Thoracic aorta (tissue), 2 donors: Measurements from ENCODE around the gene CBX6. TPM values are rescaled to one million over a fixed set of nuclear protein-coding genes. Genes with fewer than 3 reads are reported as not detected.

ENCODE experiments used
- ATAC-seq: fragments of 150-250 bp; one replicate; pipeline ENCODE4 v1.8.0; 2017; ENCODE audit warnings: low read depth; ENCODE audit not compliant: insufficient number of reproducible peaks, low FRiP score
- DNase-seq: peaks from one replicate; pipeline ENCODE4 v3.0.0-alpha.2; 2020; ENCODE audit warnings: low spot score
- H3K27ac ChIP-seq, 2 donors: fragments of 200-600 bp; sonication (generic); 1 replicate in 1 of 2; 2 replicates in 1 of 2; pipeline ENCODE4 v1.5.1; 2016; ENCODE audit warnings: mild to moderate bottlenecking in 2 of 2, moderate library complexity in 2 of 2
- H3K27me3 ChIP-seq: fragments of 200-600 bp; sonication (generic); replicated peaks from 2 replicates; pipeline ENCODE4 v1.6.0; 2016; ENCODE audit warnings: mild to moderate bottlenecking; ENCODE audit not compliant: insufficient read depth
- H3K36me3 ChIP-seq: fragments of 200-600 bp; sonication (generic); one replicate; pipeline ENCODE4 v1.5.1; 2016
- H3K4me1 ChIP-seq, 2 donors: fragments of 200-600 bp; sonication (generic); 1 replicate in 1 of 2; 2 replicates in 1 of 2; pipeline versions ENCODE4 v1.5.1 to v1.6.0; 2016; ENCODE audit warnings: low read depth in 2 of 2, mild to moderate bottlenecking in 1 of 2; ENCODE audit not compliant: control insufficient read depth in 1 of 2
- H3K4me3 ChIP-seq: fragments of 200-600 bp; sonication (generic); 2 replicates; pipeline ENCODE4 v1.5.1; 2016; ENCODE audit warnings: mild to moderate bottlenecking
- H3K9me3 ChIP-seq: fragments of 200-600 bp; sonication (generic); 2 replicates; pipeline ENCODE4 v1.5.1; 2016
- CTCF ChIP-seq: fragments of 200-600 bp; sonication (generic); IDR thresholded peaks from one replicate; pipeline ENCODE4 v1.5.1; 2019; ENCODE audit warnings: antibody characterized with exemption
- total RNA-seq, 2 donors: library from RNA; depleted of rRNA; stranded (reverse); fragments of >200 nt; gene quantifications; one replicate each; pipeline versions ENCODE4 v1.1.0 to v1.2.3, GENCODE V29; 2016

The CBX6 gene
- total RNA-seq, 2 donors from 2014 or later, result 80.1 to 111 TPM

GRCh38 chr22:38817196-38817595 lies 54.8 kb downstream of the CBX6 start:
- no peaks in the 10 kb centered on the region for H3K27me3 ChIP-seq
- no peak for TF ChIP-seq CTCF
- H3K4me3 ChIP-seq, result no peak overlapping the region
- H3K36me3 ChIP-seq, result no peaks in the 10 kb centered on the region
- no peaks in the 10 kb centered on the region for H3K4me1 ChIP-seq
- H3K9me3 ChIP-seq, result no peaks in the 10 kb centered on the region
- DNase-seq, result no peak
- no peak for ATAC-seq
- no peak overlapping the region for H3K27ac ChIP-seq

- no peak for DNase-seq
- no peak for ATAC-seq
- Histone ChIP-seq H3K27ac (no peak overlapping the region), H3K27me3 (no peaks in the 10 kb centered on the region), H3K4me1 (no peaks in the 10 kb centered on the region), H3K36me3 (no peaks in the 10 kb centered on the region), H3K4me3 (no peak overlapping the region), H3K9me3 (no peaks in the 10 kb centered on the region)
- no peak for TF ChIP-seq CTCF
These were observed 56.2 kb downstream of the CBX6 start for GRCh38 chr22:38815842-38816241.

Other genes starting within 250 kb of the CBX6 start
- gene FAM227A, start 215.8 kb downstream of the CBX6 start, total RNA-seq, result 1 to 10 TPM in 1 of 2 donors, under 1 TPM in 1; 0.71 to 1.9 TPM
- gene CBY1, start 215.6 kb downstream of the CBX6 start, total RNA-seq, result 10 to 100 TPM; 13.8 TPM
- gene TOMM22, start 190.3 kb downstream of the CBX6 start, total RNA-seq, result 10 to 100 TPM; 16.1 to 35.8 TPM
- 10 to 100 TPM; 45.6 to 83.9 TPM for gene JOSD1, start 171.3 kb downstream of the CBX6 start, total RNA-seq
- 10 to 100 TPM; 42.9 to 73.5 TPM for gene GTPBP1, start 166.3 kb downstream of the CBX6 start, total RNA-seq
- gene SUN2, start 116.2 kb downstream of the CBX6 start, total RNA-seq, result 1,000 to 10,000 TPM; 1,125 to 1,215 TPM
- gene DNAL4, start 78.1 kb downstream of the CBX6 start, total RNA-seq, result 10 to 100 TPM in 1 of 2 donors, 1 to 10 TPM in 1; 9.5 to 20.8 TPM
- gene NPTXR, start 28.2 kb downstream of the CBX6 start, total RNA-seq, result 10 to 100 TPM; 29.3 to 50.8 TPM
- gene APOBEC3A, start 85.4 kb upstream of the CBX6 start, total RNA-seq, result 1 to 10 TPM in 1 of 2 donors, under 1 TPM in 1; 0.41 to 5.1 TPM
- under 1 TPM in 1 of 2 donors, not detected in 1; 0.42 TPM for gene APOBEC3B, start 110.1 kb upstream of the CBX6 start, total RNA-seq
- gene APOBEC3C, start 142.0 kb upstream of the CBX6 start, total RNA-seq, result 10 to 100 TPM in 1 of 2 donors, 1 to 10 TPM in 1; 5.5 to 22.3 TPM
- gene APOBEC3D, start 148.9 kb upstream of the CBX6 start, total RNA-seq, result 1 to 10 TPM; 1.4 to 1.8 TPM
- under 1 TPM; 0.49 to 0.95 TPM for gene APOBEC3F, start 168.6 kb upstream of the CBX6 start, total RNA-seq
- gene APOBEC3G, start 205.1 kb upstream of the CBX6 start, total RNA-seq, result 1 to 10 TPM; 3.4 to 8.3 TPM
- 1 to 10 TPM in 1 of 2 donors, not detected in 1; 1.6 TPM for gene APOBEC3H, start 225.0 kb upstream of the CBX6 start, total RNA-seq